ENCODE data around the gene PURA. TPM values are rescaled to one million over a fixed set of nuclear protein-coding genes. Genes with fewer than 3 reads are reported as not detected.

PURA gene
- 8.8 and 12.2 TPM in 2 replicates for total RNA-seq (2014; rRNA removed; shearing (Covaris generic))
- polyA plus RNA-seq (2015; cell fraction: cytosol; rRNA removed), result 6.2 and 6.4 TPM in 2 replicates
- 5.9 and 6.0 TPM in 2 replicates for polyA plus RNA-seq (2015; cell fraction: nucleus; rRNA removed)

GRCh38 chr5:140113699-140114263 is at the start of gene PURA:
Gene PURA, plus strand, starts transcription at chr5:140114109. Its CDS starts 73 bp downstream, at chr5:140114182.
- peak; percentile 93 for DNase-seq (ENCODE audit: low read depth)

- no peak for DNase-seq (ENCODE audit: low read depth)
Measured at GRCh38 chr5:140072812-140073211, 41.1 kb upstream of the PURA start.

GRCh38 chr5:140073296-140073695 is 40.6 kb upstream of the PURA start:
- no peak for DNase-seq (ENCODE audit: low read depth)

GRCh38 chr5:140075371-140075770 is 38.5 kb upstream of the PURA start:
- DNase-seq (ENCODE audit: low read depth), result peak; percentile 43

- DNase-seq (ENCODE audit: low read depth), result no peak
Measured at GRCh38 chr5:140076142-140076541, 37.8 kb upstream of the PURA start.

- no peak for DNase-seq (ENCODE audit: low read depth)
Measured at GRCh38 chr5:140076788-140077187, 37.1 kb upstream of the PURA start.

GRCh38 chr5:140083120-140083519 is 30.8 kb upstream of the PURA start:
- DNase-seq (ENCODE audit: low read depth), result no peak

GRCh38 chr5:140083650-140084049 is 30.3 kb upstream of the PURA start:
- no peak for DNase-seq (ENCODE audit: low read depth)

GRCh38 chr5:140084541-140084940 is 29.4 kb upstream of the PURA start:
- no peak for DNase-seq (ENCODE audit: low read depth)

GRCh38 chr5:140090251-140090650 is 23.7 kb upstream of the PURA start:
- DNase-seq (ENCODE audit: low read depth), result no peak

GRCh38 chr5:140093179-140093578 is 20.7 kb upstream of the PURA start:
- DNase-seq (ENCODE audit: low read depth), result no peak

- DNase-seq (ENCODE audit: low read depth), result no peak
Measured at GRCh38 chr5:140093866-140094265, 20.0 kb upstream of the PURA start.

- DNase-seq (ENCODE audit: low read depth), result no peak
Measured at GRCh38 chr5:140094889-140095288, 19.0 kb upstream of the PURA start.

GRCh38 chr5:140101179-140101578 is 12.7 kb upstream of the PURA start:
- DNase-seq (ENCODE audit: low read depth), result no peak

GRCh38 chr5:140103154-140103553 is 10.8 kb upstream of the PURA start:
- DNase-seq (ENCODE audit: low read depth), result no peak

- no peak for DNase-seq (ENCODE audit: low read depth)
Measured at GRCh38 chr5:140104100-140104499, 9.8 kb upstream of the PURA start.

- no peak for DNase-seq (ENCODE audit: low read depth)
Measured at GRCh38 chr5:140106101-140106500, 7.8 kb upstream of the PURA start.

GRCh38 chr5:140106805-140107311 is 7.1 kb upstream of the PURA start:
- no peak for DNase-seq (ENCODE audit: low read depth)

GRCh38 chr5:140107312-140108092 is 6.4 kb upstream of the PURA start:
- DNase-seq (ENCODE audit: low read depth), result peak; percentile 92

GRCh38 chr5:140108093-140109017 is 5.6 kb upstream of the PURA start:
- peak; percentile 31 for DNase-seq (ENCODE audit: low read depth)

- DNase-seq (ENCODE audit: low read depth), result peak; percentile 21
Measured at GRCh38 chr5:140109018-140109758, 4.7 kb upstream of the PURA start.
